GM12878 (cell line): ENCODE results near the gene FOXK1. TPM values are rescaled to one million over a fixed set of nuclear protein-coding genes. Genes with fewer than 3 reads are reported as not detected.

Experiments
- ATAC-seq: fragments of 200-7000 bp; cut with Tn5 transposase; 3 replicates; pipeline ENCODE4 v1.9.1; 2020; ENCODE audit warnings: mild to moderate bottlenecking, moderate library complexity
- BruUV-seq: library from RNA; stranded (reverse); fragments of 400-500 nt; replicated peaks from 2 replicates; lab custom pipeline; 2021; lab: Mats Ljungman, UMichigan
- CTCF ChIA-PET: fragments of 300-600 bp; sonication (Branson Sonifier 250); formaldehyde crosslinking; extraction: SDS; loops from one replicate; lab custom pipeline; 2021; ENCODE audit warnings: inconsistent platforms; lab: Yijun Ruan, JAX
- POLR2A ChIA-PET: fragments of 350-600 bp; formaldehyde crosslinking; extraction: SDS; loops from one replicate; lab custom pipeline; 2021; ENCODE audit warnings: inconsistent platforms; lab: Charles Lee
- RAD21 ChIA-PET: fragments of 300-600 bp; sonication (Branson Sonifier 250); formaldehyde crosslinking; loops from one replicate; lab custom pipeline; 2023; ENCODE audit warnings: antibody characterized with exemption; ENCODE audit not compliant: unreplicated experiment; lab: Charles Lee
- SMC1A ChIA-PET: fragments of 300-600 bp; sonication (Branson Sonifier 250); formaldehyde crosslinking; loops from one replicate; lab custom pipeline; 2023; ENCODE audit not compliant: unreplicated experiment, uncharacterized antibody; lab: Charles Lee
- DNase-seq: peaks from one replicate; pipeline ENCODE4 v3.0.0-alpha.2; 2011; ENCODE audit warnings: low read depth, low spot score
- FAIRE-seq: peaks from 3 replicates; lab custom pipeline; 2011; peaks lifted over from hg19 to GRCh38; lab: Jason Lieb, UNC
- H2AFZ ChIP-seq: 2 replicates; pipeline ENCODE4 v1.6.0; 2011; ENCODE audit warnings: low read depth, low read length, control low read depth; ENCODE audit not compliant: control insufficient read depth
- H3K27ac ChIP-seq: 2 replicates; pipeline ENCODE4 v1.5.1; 2011; ENCODE audit warnings: control low read depth; ENCODE audit not compliant: control insufficient read depth, insufficient read depth
- H3K27me3 ChIP-seq, 2 experiments: replicated peaks in 1 of 2; 2 replicates each; pipeline versions ENCODE4 v1.6.0 to v1.6.1; 2011; ENCODE audit warnings: low read length in 1 of 2; ENCODE audit not compliant: control insufficient read depth in 2 of 2, insufficient read depth in 2 of 2
- H3K36me3 ChIP-seq, 2 experiments: 2 replicates each; pipeline ENCODE4 v1.5.1; 2011; ENCODE audit warnings: low read length in 1 of 2; ENCODE audit not compliant: control insufficient read depth in 2 of 2, insufficient read depth in 2 of 2
- H3K4me1 ChIP-seq: 2 replicates; pipeline ENCODE4 v1.6.1; 2011; ENCODE audit warnings: mild to moderate bottlenecking, low read length, moderate library complexity, mixed read lengths; ENCODE audit not compliant: control insufficient read depth, insufficient read depth
- H3K4me2 ChIP-seq: 2 replicates; pipeline ENCODE4 v1.6.0; 2011; ENCODE audit warnings: control low read depth; ENCODE audit not compliant: control insufficient read depth, insufficient read depth
- H3K4me3 ChIP-seq: fragments of 200-600 bp; sonication (generic); 2 replicates; pipeline ENCODE4 v1.5.1; 2016
- H3K79me2 ChIP-seq: 2 replicates; pipeline ENCODE4 v1.6.0; 2011; ENCODE audit warnings: low read length; ENCODE audit not compliant: control insufficient read depth, insufficient read depth
- H3K9ac ChIP-seq: 2 replicates; pipeline ENCODE4 v1.8.0; 2011; ENCODE audit warnings: low read length, control low read depth, mixed read lengths; ENCODE audit not compliant: control insufficient read depth, insufficient read depth
- H3K9me3 ChIP-seq: replicated peaks from 3 replicates; pipeline ENCODE4 v1.5.1; 2011; ENCODE audit warnings: mild to moderate bottlenecking, low read length; ENCODE audit not compliant: control insufficient read depth, insufficient read depth
- H4K20me1 ChIP-seq: 2 replicates; pipeline ENCODE4 v1.6.0; 2011; ENCODE audit not compliant: control insufficient read depth, insufficient read depth
- ETV6 ChIP-seq, 2 experiments: fragments of 450-650 bp in 1 of 2; IDR thresholded peaks in 1 of 2; conservative IDR thresholded peaks in 1 of 2; 2 replicates each; pipeline ENCODE4 v1.6.1; 2014; ENCODE audit warnings: antibody characterized with exemption in 1 of 2, borderline replicate concordance in 1 of 2, low read depth in 1 of 2, mild to moderate bottlenecking in 1 of 2, moderate library complexity in 1 of 2
- HCFC1 ChIP-seq: fragments of 150-350 bp; IDR thresholded peaks from 2 replicates; pipeline ENCODE4 v1.6.1; 2014; ENCODE audit warnings: low read length
- HDGF ChIP-seq: fragments of 450-650 bp; IDR thresholded peaks from 2 replicates; pipeline ENCODE4 v1.6.1; 2016; ENCODE audit warnings: antibody characterized with exemption
- IKZF2 ChIP-seq, 2 experiments: fragments of 450-650 bp; IDR thresholded peaks; 2 replicates each; pipeline ENCODE4 v1.6.1; 2017; ENCODE audit warnings: mild to moderate bottlenecking in 2 of 2, moderate library complexity in 2 of 2
- KDM1A ChIP-seq: fragments of 200-600 bp; sonication (generic); IDR thresholded peaks from 2 replicates; pipeline ENCODE4 v1.6.1; 2016; ENCODE audit warnings: borderline replicate concordance
- NBN ChIP-seq: fragments of 450-650 bp; IDR thresholded peaks from 2 replicates; pipeline ENCODE4 v1.6.1; 2016
- POLR2AphosphoS5 ChIP-seq: IDR thresholded peaks from 2 replicates; pipeline ENCODE4 v1.6.1; 2011; ENCODE audit warnings: mild to moderate bottlenecking, low read length, inconsistent platforms
- WGBS: methylation state at CpG from one replicate; pipeline ENCODE4 v1.1.6; 2016; ENCODE audit warnings: low lambda C conversion rate; ENCODE audit not compliant: insufficient replicate concordance, insufficient coverage; ENCODE audit errors: missing lambda C conversion rate; 5-methylcytosine and 5-hydroxymethylcytosine counted together
- in situ Hi-C: fragments of 300-500 bp; cut with MboI; formaldehyde crosslinking; loops from 9 replicates; pipeline ENCODE4 v1.14.3; 2018; ENCODE audit warnings: mixed read lengths
- intact Hi-C: fragments of 100-400 bp; cut with micrococcal nuclease; formaldehyde crosslinking; loops from one replicate; pipeline ENCODE4 v1.14.2; 2022; ENCODE audit not compliant: unreplicated experiment
- polyA plus RNA-seq, 11 experiments: library from polyadenylated mRNA; depleted of rRNA in 4 of 11; unstranded in 6 of 11; stranded (reverse) in 5 of 11; fragments of >200 nt; fragmentation: Nextera tagmentation in 4 of 11; fragmentation: Illumina TruSeq in 1 of 11; extraction: Ambion mirVana in 4 of 11; extraction: Trizol in 1 of 11; gene quantifications; 1 replicate in 1 of 11; 2 replicates in 10 of 11; pipeline versions ENCODE4 v1.2.1 to v1.2.3, GENCODE V29; 2011 to 2016; ENCODE audit warnings: inconsistent platforms in 2 of 11, missing spikeins in 2 of 11, low read depth in 1 of 11
- total RNA-seq, 4 experiments: library from RNA; depleted of rRNA in 3 of 4; stranded (reverse); fragments of >200 nt in 3 of 4; fragmentation: Illumina TruSeq in 1 of 4; extraction: Trizol in 1 of 4; gene quantifications; 2 replicates each; pipeline versions ENCODE4 v1.2.1 to v1.2.3, GENCODE V29; 2013 to 2021

Gene FOXK1
- total and polyA plus RNA-seq, 10 of the 15 experiments (the other 5 are each of a cell fraction or from before 2014, with no cell fraction given) = 0.24 to 31.8 (median 4.5) TPM

DNA sequence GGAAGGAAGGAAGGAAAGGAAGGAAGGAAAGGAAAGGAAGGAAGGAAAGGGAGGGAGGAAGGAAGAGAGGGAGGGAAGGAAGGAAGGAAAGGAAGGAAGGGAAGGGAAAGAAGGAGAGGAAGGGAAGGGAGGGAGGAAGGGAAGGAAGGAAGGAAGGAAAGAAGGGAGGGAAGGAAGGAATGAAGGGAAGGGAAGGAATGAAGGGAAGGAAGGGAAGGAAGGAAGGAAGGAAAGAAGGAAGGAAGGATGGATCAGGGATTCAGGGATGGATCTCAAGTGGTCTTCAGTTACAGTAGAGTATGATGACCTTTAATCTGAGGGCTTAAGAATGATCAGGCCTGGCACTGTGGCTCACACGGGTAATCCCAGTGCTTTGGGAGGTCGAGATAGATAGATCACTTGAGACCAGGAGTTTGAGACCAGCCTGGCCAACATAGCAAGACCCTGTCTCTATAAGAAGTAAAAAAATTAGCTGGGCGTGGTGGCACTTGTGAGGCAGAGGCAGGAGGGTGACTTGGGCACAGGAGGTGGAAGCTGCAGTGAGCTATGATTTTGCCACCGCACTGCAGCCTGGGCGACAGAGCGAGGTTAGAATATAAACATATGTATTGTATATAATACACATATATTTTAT, 760 bp upstream of the FOXK1 start:
- no peaks in the 10 kb centered on the region for H3K36me3 ChIP-seq
- peaks cover 39% of the 10 kb centered on the region for H3K79me2 ChIP-seq
- H3K4me3 ChIP-seq = peak overlapping the region; percentile 60; the same call in 1 of the 2 replicates
- H2AFZ ChIP-seq = peak overlapping the region; percentile 83
- peak overlapping the region; percentile 64 for H3K9ac ChIP-seq
- CTCF ChIA-PET = interaction anchor here (0.6 to 1.0 kb wide), 2 partner anchors 40 to 94 kb away, joined by 3 to 6 read pairs; partner anchors contain the start of gene AP5Z1
- intact Hi-C loops = no loop called here
- H3K27ac ChIP-seq = 0 out of 2 replicates have a peak overlapping the region, but pooled peaks have one; percentile 42
- no TSS peak for BruUV-seq
- RAD21 ChIA-PET = interaction anchor here (0.9 kb wide), 1 partner anchor 32 kb away, joined by 4 read pairs; no protein-coding TSS in a partner anchor
- H4K20me1 ChIP-seq = no peaks in the 10 kb centered on the region
- no peaks in the 10 kb centered on the region for H3K27me3 ChIP-seq
- SMC1A ChIA-PET = interaction anchor here (2.4 kb wide), 1 partner anchor 32 kb away, joined by 7 read pairs; no protein-coding TSS in a partner anchor
- TF ChIP-seq POLR2AphosphoS5 (0 out of 2 replicates have a peak, but pooled peaks have one; percentile 17), HCFC1 (no peak), NBN (0 out of 2 replicates have a peak, but pooled peaks have one; percentile 40), ETV6 (conservative IDR thresholded peaks at IDR 0.05 in 1 of 2, IDR thresholded peaks at IDR 0.05 in 1 of 2; ENCODE audit: borderline replicate concordance in 1 of 2, low read depth in 1 of 2) (peak in 1 of 2 experiments; percentile 59; a peak in 2 of 4 replicates), HDGF (peak; percentile 91), KDM1A (no peak), IKZF2 (IDR thresholded peaks at IDR 0.05) (peak in 1 of 2 experiments; percentile 22; a peak in 1 of 4 replicates)
- H3K4me1 ChIP-seq = peaks cover 11% of the 10 kb centered on the region
- FAIRE-seq (no peak), ATAC-seq (no peak), DNase-seq (no peak)
- in situ Hi-C loops = no loop called here
- H3K9me3 ChIP-seq = no peaks in the 10 kb centered on the region
- H3K4me2 ChIP-seq = peak overlapping the region; percentile 59
- POLR2A ChIA-PET = interaction anchor here (0.5 to 3.2 kb wide), 4 partner anchors 19 to 94 kb away, joined by 3 to 24 read pairs (median 10); partner anchors contain the start of gene AP5Z1
- WGBS = 92% methylated on average over 6 of the region's 6 CpGs
